HG02678 (cell line): ENCODE data around the gene KMO.

Experiments used
- ATAC-seq: cut with Tn5 transposase; IDR thresholded peaks from one replicate; pipeline ENCODE4 v1.9.1; 2021; ENCODE audit warnings: mild to moderate bottlenecking, moderate library complexity; ENCODE audit not compliant: unreplicated experiment

Gene KMO

DNA sequence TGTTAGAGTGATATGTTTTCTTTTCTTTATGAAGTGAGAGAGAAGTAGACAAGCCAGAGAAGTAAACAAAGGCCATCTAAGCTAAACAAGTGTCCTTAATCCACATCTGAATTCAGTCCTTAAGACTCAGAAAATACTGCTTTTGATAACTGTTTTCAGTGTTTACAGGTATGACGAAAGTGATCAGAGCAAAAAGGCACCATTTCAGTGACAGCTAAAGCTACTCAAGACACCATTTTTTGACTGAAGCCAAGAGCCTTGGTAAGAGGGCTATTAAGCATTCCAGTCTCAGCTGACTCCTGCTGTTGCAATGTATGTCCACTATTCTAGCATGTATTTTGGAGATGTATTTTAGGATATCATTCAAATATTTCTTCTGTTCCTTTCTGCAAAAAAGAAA, 4.1 kb downstream of the KMO start:
- no peak for ATAC-seq

GRCh38 chr1:241536969-241537368, 4.8 kb downstream of the KMO start:
- ATAC-seq = no peak

DNA sequence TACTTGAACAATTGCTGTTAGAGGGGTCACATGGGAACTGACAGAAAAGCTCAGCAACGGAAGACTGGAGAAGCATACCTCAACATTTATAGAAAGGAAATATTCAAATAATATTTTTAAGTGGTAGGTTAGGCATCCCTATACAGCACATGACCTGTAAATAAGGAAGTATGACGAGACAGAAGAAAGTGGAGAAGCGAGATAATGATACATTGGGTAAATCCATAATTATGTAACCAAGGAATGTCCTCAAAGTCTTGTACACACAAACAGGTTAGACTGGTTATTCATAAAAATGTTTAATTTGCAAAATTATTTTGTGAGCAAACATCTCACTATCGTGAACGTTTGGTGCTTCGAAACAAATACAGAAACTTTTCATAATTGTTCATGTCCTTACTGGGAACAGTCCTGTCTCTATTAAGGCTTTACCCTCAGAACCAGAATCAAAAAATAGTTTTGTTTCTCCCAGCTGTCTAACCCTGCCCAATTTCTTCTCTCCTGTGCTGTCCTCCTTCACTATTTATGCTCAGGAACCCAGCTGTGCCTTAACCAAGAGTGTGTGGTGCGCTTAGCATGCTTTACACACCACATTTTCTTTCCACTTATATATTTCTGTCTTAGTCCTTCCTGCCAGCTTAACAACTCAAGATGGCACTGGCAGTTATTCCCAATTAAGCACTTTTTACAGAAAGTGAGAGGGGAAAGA, 10.2 kb downstream of the KMO start:
- no peak for ATAC-seq

- ATAC-seq = no peak
Observed at GRCh38 chr1:241548008-241548407, 15.8 kb downstream of the KMO start.

- no peak for ATAC-seq
Observed at GRCh38 chr1:241550318-241550717, 18.1 kb downstream of the KMO start.

GRCh38 chr1:241551759-241552638, 19.8 kb downstream of the KMO start:
- ATAC-seq = peak; percentile 83

DNA sequence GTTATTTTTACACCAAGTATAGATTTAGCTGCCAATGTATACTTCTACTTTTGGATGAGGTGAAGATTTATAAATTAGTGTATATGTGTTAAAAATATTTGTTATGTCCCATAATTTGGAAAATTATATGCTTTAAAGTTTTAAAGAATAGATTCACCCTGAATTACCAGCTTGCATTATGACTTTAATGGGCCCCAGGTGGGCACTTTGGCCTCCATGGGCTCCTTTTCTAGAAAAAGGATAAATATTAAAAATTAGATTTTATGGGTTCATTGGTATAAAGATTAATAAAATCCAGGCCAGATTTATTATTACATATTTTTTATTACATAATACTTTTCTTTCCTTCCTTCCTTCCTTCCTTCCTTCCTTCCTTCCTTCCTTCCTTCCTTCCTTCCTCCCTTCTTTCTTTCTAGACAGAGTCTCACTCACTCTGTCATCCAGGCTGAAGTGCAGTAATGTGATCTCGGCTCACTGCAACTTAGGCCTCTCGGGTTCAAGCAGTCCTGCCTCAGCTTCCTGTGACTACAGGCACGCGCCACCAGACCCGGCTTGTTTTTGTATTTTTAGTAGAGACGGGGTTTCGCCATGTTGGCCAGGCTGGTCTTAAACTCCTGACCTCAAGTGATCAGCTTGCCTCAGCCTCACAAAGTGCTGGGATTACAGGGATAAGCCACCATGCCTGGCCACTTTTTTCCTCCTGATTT, 21.9 kb downstream of the KMO start:
- ATAC-seq = no peak

DNA sequence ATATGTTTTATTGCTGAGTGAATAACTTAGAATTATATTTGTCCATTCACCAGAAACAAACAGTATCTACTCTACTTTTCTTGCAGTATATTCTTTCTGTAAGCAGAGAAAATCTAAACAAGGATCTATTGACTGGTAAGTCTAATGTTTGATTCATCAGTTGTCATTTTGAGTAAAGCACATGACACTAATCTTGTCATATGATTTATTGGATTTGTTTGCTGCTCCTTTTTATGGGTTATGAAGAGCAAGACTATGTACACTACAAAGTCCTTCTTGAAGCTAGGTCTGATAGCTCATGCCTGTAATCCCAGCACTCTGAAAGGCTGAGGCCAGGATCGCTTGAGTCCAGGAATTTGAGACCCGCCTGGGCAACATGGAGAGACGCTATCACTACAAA, 23.3 kb downstream of the KMO start:
- ATAC-seq = no peak

GRCh38 chr1:241557031-241557430, 24.9 kb downstream of the KMO start:
- no peak for ATAC-seq

- ATAC-seq = no peak
Observed at GRCh38 chr1:241557551-241558193, 25.5 kb downstream of the KMO start.

DNA sequence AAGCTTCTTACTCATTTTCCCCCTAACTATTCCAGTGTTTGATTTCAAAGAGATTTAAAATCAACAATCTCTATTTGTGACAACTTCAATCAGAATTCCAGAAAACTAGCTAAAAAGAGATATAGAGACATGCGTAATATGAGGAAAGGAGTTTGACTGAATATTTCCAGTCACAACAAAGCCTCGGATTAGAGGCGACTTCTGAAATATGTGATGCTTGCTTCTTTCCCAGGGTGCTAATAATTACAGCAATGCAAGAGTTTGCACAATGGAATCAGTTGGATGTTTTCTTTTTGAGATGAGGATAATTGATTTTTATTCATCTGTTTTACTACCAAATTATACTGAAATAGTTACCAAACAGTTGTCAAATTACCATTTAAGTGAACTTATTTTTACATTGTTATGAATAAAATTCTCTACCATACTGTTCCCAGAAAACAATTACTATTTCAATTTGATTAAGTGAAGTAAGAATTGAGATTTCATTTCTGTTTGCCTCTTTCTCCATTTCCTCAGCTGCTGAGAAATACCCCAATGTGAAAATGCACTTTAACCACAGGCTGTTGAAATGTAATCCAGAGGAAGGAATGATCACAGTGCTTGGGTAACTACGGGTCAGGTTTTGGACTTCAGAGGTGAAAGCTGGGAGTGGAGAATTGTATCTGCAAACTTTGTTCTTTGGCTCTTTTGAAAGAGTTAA, 28.1 kb downstream of the KMO start:
- no peak for ATAC-seq

- ATAC-seq = no peak
Observed at GRCh38 chr1:241560849-241561187, 28.6 kb downstream of the KMO start.

- ATAC-seq = no peak
Observed at GRCh38 chr1:241569848-241570247, 37.7 kb downstream of the KMO start.

GRCh38 chr1:241574154-241574553, 42.0 kb downstream of the KMO start:
- no peak for ATAC-seq

DNA sequence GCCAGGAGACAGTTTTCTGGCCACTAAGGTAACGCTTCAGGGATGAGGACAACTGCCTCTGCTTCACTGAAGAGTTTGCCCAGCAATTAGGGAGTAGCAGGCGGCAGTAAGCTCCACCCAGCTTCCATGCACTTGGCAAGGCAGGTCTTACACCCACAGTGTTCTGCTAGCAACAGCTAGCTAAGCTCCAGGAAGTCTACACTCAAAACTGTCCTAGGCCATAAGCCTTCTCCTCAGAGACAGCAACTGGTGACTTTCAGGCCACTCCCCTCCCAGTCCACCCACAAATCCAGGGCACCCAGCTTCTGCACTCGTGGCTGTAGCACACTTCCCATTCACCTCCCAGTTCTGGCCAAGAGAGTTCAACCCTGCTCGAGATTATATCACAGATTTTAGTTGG, 47.3 kb downstream of the KMO start:
- ATAC-seq = no peak

DNA sequence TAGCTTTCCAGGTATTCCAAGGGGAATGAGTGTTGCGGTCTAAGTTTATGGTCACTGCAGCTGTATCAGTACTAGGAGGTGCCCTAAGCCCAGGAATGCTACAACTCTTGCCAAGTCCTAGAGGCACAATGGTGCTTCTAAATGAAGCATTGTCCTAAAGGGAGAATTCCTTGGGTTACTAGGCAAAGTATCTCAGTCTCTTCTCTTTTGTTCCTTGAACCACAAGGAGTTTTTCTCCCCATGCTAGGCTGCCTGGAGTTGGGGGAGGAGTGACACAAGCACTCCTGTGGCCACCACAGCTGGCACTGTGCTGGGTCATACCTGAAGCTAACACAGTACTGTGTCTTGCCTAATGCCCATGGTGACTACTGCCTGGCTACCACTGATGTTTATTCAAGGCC, 50.7 kb downstream of the KMO start:
- no peak for ATAC-seq

DNA sequence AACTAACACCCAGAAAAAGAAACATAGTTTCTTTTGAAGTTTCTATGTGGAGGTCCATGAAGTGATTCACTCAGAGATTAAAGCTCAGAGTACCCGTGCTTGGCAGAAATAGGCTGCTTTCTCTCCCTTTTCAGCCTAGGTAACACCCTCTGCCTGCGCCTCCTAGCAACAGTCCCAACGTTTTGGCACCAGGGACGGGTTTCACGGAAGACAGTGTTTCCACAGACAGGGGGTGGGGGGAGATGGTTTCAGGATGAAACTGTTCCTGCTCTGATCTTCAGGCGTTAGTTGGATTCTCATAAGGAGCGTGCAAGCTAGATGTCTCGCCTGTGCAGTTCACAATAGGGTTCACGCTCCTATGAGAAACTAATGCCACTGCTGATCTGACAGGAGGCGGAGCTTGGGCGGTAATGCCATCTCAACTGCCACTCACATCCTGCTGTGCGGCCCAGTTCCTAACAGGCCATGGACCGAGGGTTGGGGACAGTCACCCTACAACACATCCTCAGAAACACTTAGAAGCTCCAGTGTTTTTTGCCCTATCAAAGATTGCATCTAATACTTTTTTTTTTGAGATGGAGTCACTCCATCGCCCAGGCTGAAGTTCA, 54.8 kb downstream of the KMO start:
- ATAC-seq = no peak

DNA sequence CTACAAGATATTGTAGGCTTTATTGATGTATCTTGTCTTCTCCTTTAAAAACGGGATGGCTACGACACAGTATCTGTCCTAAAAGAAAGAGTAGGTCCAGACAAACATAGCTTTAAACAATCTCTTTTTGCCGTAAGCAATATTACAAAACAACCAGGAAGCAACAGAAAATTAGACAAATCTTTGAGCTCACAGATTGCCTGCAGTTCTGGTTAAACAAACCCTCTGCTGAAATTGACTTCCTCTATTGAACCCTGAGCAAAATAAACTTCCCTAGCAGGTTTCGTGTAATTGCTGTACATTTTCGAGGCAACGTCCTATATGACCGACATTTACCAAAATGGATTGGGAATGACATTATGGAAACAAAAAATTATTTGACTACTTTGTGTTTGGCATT, 57.3 kb downstream of the KMO start:
- ATAC-seq = no peak

- no peak for ATAC-seq
Observed at GRCh38 chr1:241590719-241591118, 58.5 kb downstream of the KMO start.

GRCh38 chr1:241591317-241591716, 59.1 kb downstream of the KMO start:
- ATAC-seq = no peak
